GM23248 (cell line): ENCODE measurements around the gene ASZ1. TPM values are rescaled to one million over a fixed set of nuclear protein-coding genes. Genes with fewer than 3 reads are reported as not detected.
"Not testable (repeated sequence)": the region's sequence is repeated elsewhere in the genome, so short reads cannot be mapped to it uniquely, and the experiment has no call there.

Experiments used
- DNase-seq: peaks from one replicate; pipeline ENCODE4 v3.0.0-alpha.2; 2015
- H2AFZ ChIP-seq: fragments of 200-600 bp; sonication (generic); 2 replicates; pipeline ENCODE4 v1.6.1; 2016; ENCODE audit warnings: antibody characterized with exemption
- H3F3A ChIP-seq: fragments of 200-600 bp; sonication (generic); 2 replicates; pipeline ENCODE4 v1.6.1; 2016; ENCODE audit warnings: mild to moderate bottlenecking, antibody characterized with exemption, mixed run types; ENCODE audit not compliant: insufficient read depth
- H3K27ac ChIP-seq: fragments of 200-600 bp; sonication (generic); 2 replicates; pipeline ENCODE4 v1.5.1; 2016; ENCODE audit warnings: mild to moderate bottlenecking
- H3K27me3 ChIP-seq: fragments of 200-600 bp; sonication (generic); replicated peaks from 2 replicates; pipeline ENCODE4 v1.6.1; 2016; ENCODE audit warnings: mild to moderate bottlenecking; ENCODE audit not compliant: insufficient read depth
- H3K36me3 ChIP-seq: fragments of 200-600 bp; sonication (generic); 2 replicates; pipeline ENCODE4 v1.6.1; 2016; ENCODE audit warnings: low read depth, mild to moderate bottlenecking
- H3K4me1 ChIP-seq: fragments of 200-600 bp; sonication (generic); 2 replicates; pipeline ENCODE4 v1.6.1; 2016; ENCODE audit warnings: mild to moderate bottlenecking; ENCODE audit not compliant: insufficient read depth
- H3K4me2 ChIP-seq: fragments of 200-600 bp; sonication (generic); one replicate; pipeline ENCODE4 v1.6.1; 2016; ENCODE audit warnings: mild to moderate bottlenecking; ENCODE audit not compliant: unreplicated experiment
- H3K4me3 ChIP-seq: fragments of 200-600 bp; sonication (generic); 2 replicates; pipeline ENCODE4 v1.5.1; 2016; ENCODE audit warnings: mild to moderate bottlenecking
- H3K79me2 ChIP-seq: fragments of 200-600 bp; sonication (generic); 2 replicates; pipeline ENCODE4 v1.6.1; 2016; ENCODE audit warnings: mild to moderate bottlenecking; ENCODE audit not compliant: insufficient read depth
- H3K9ac ChIP-seq: fragments of 200-600 bp; sonication (generic); 2 replicates; pipeline ENCODE4 v1.6.1; 2016; ENCODE audit warnings: mild to moderate bottlenecking
- H3K9me2 ChIP-seq: fragments of 200-600 bp; sonication (generic); 2 replicates; pipeline ENCODE4 v1.6.1; 2016; ENCODE audit warnings: mixed run types, mild to moderate bottlenecking, moderate library complexity; ENCODE audit not compliant: insufficient read depth
- H3K9me3 ChIP-seq: fragments of 200-600 bp; sonication (generic); one replicate; pipeline ENCODE4 v1.6.1; 2017; ENCODE audit warnings: low read depth
- H4K20me1 ChIP-seq: fragments of 200-600 bp; sonication (generic); 2 replicates; pipeline ENCODE4 v1.6.0; 2016; ENCODE audit not compliant: insufficient read depth
- EZH2 ChIP-seq: fragments of 200-600 bp; sonication (generic); IDR thresholded peaks from 2 replicates; pipeline ENCODE4 v1.6.1; 2018; ENCODE audit warnings: antibody characterized with exemption, mild to moderate bottlenecking; ENCODE audit not compliant: insufficient read depth, poor library complexity, severe bottlenecking
- EZH2phosphoT487 ChIP-seq: fragments of 200-600 bp; sonication (generic); IDR thresholded peaks from 2 replicates; pipeline ENCODE4 v1.6.1; 2018; ENCODE audit warnings: antibody characterized with exemption, moderate library complexity, mild to moderate bottlenecking, low read depth; ENCODE audit not compliant: insufficient read depth
- WGBS, 2 experiments: methylation state at CpG; one replicate each; pipeline ENCODE4 v1.1.6; 2015 to 2017; ENCODE audit warnings: low lambda C conversion rate in 2 of 2, low coverage in 1 of 2; ENCODE audit errors: missing lambda C conversion rate in 2 of 2; 5-methylcytosine and 5-hydroxymethylcytosine counted together
- in situ Hi-C: fragments of 300-500 bp; cut with MboI; formaldehyde crosslinking; loops from 2 replicates; pipeline ENCODE4 v1.15.0; 2020
- polyA plus RNA-seq: library from polyadenylated mRNA; unstranded; fragments of >200 nt; fragmentation: Nextera tagmentation; extraction: Ambion mirVana; gene quantifications from 2 replicates; pipeline ENCODE4 v1.2.1, GENCODE V29; 2016
- total RNA-seq: library from RNA; depleted of rRNA; stranded (reverse); fragments of >200 nt; shearing (Covaris generic); gene quantifications from 2 replicates; pipeline ENCODE4 v1.2.3, GENCODE V29; 2014

Gene ASZ1
- total and polyA plus RNA-seq, 2 experiments from 2014 or later, result not detected

DNA sequence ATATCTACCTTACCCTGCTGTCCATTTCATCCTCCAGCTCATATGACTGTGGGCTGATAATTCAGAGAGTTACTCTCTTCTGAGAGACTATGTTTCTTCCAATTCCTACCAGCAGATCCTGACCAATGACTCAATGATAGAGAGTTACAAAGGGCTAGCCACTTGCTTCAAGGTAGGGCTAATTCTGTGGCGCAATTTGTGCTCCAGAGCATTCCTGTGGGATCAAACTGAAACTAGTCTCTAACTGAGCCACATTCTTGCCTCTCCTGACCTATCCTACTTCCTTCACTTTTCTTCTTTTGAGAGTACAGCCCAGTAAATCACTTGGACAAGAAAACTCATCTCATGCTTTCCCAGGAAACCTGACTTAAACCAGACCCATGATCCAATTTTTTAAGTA is 17.9 kb upstream of the ASZ1 start:
- Histone ChIP-seq H3K36me3 (no peaks in the 10 kb centered on the region), H3K9me2 (no peaks in the 10 kb centered on the region), H3K27me3 (peaks cover 8% of the 10 kb centered on the region), H3K9me3 (no peaks in the 10 kb centered on the region), H3F3A (no peaks in the 10 kb centered on the region), H3K4me1 (no peaks in the 10 kb centered on the region), H3K9ac (no peak overlapping the region), H4K20me1 (no peaks in the 10 kb centered on the region), H3K79me2 (no peaks in the 10 kb centered on the region), H3K4me2 (no peak overlapping the region), H2AFZ (no peak overlapping the region), H3K4me3 (no peak overlapping the region), H3K27ac (no peak overlapping the region)
- TF ChIP-seq EZH2phosphoT487 (no peak), EZH2 (no peak)
- DNase-seq, result no peak
- 25 to 36% methylated on average over 1 of the region's 1 CpG for WGBS, 2 experiments
- in situ Hi-C loops, result no loop called here

DNA sequence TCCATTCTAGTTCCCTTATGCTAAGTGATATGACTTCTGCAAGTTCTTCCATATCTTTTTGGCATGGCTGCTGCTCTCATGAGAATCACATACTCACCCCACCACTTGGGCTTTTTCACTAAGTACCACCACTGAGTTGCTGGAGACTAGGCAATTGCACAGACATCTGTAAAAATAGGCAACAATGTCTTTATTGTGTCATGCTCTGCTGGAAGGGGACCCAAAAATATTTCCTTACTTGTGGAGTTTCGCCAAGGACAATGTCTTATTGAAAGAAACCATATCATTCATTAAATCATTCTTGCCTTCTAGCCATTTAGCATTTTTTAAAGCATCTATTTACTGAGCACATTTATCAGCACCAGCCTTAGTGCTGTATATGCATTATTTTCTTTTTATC is 17.4 kb upstream of the ASZ1 start:
- DNase-seq, result no peak
- Histone ChIP-seq H3K9me2 (no peaks in the 10 kb centered on the region), H3K36me3 (no peaks in the 10 kb centered on the region), H3K9me3 (no peaks in the 10 kb centered on the region), H4K20me1 (no peaks in the 10 kb centered on the region), H3F3A (no peaks in the 10 kb centered on the region), H3K27ac (no peak overlapping the region), H3K4me1 (no peaks in the 10 kb centered on the region), H2AFZ (no peak overlapping the region), H3K4me3 (no peak overlapping the region), H3K27me3 (peaks cover 8% of the 10 kb centered on the region), H3K79me2 (no peaks in the 10 kb centered on the region), H3K9ac (no peak overlapping the region), H3K4me2 (no peak overlapping the region)
- in situ Hi-C loops, result no loop called here
- TF ChIP-seq EZH2phosphoT487 (no peak), EZH2 (no peak)
- 3 to 9% methylated on average over 1 of the region's 1 CpG for WGBS, 2 experiments

DNA sequence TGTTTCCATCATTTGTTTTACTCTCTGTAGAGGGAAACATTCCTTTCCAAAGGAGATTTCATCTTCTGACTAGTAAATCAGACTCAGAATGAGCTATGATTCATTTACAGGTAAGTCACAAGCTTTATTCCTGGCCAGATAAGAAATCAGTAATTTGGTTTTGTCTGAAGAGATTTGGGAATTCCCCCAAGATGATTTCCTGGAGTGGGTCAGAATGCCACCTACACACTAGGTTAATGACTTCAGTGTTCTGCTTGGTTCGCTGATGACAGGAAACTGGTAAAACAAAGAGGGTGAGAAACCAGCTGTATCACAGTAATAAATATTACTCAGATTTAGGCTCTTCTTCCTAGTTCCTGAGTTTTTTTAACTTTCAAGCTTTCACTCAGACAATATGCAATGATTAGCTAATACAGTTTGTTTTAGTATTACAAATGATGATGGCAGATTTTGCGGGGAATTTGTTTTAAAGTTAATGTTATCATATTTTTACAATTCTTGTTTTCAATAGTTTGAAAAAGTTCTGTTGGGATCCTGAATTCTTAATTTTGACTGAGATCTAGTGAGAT is 8.3 kb upstream of the ASZ1 start:
- H2AFZ ChIP-seq, result no peak overlapping the region
- 36% methylated on average over 2 of the region's 2 CpGs for WGBS, 2 experiments
- no peak for DNase-seq

DNA sequence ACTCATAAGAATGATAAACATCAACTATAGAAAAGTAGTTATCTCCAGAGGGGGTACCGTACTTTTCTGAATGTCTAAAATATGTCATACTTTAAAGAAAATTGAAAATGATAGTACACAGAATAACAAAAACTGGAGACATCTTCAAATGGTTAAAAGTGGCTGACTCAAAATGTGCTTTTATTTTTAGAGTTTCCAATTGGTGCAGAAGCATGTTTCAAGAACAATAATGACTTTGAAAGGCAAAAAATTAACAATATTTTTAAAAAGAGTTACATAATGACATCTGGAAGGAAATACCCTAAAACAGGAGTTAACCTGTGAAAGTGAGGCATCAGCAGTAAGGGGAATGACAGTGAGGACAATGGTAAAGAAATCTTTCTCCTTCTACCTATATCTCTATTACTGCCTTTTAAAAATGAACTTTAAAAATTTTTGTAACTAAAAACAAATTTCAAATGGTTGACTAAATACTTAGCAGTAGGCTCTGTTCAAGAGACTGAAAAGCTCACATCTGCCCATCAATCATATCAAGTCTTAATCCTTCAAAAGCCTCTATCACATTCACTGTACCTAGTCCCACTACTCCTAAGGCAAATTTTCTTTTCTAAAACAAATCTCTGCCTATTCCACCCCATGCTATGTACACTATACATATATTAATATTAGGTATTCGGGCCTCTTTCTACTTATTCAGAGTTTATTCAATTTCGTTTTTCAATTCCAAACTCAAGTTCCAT is 3.0 kb downstream of the ASZ1 start:
- in situ Hi-C loops, result no loop called here
- H3K9ac ChIP-seq, result no peak overlapping the region
- WGBS, 2 experiments, result 5 to 12% methylated on average over 3 of the region's 3 CpGs
- H3K4me3 ChIP-seq, result no peak overlapping the region
- H3K36me3 ChIP-seq, result no peaks in the 10 kb centered on the region
- no peak overlapping the region for H3K27ac ChIP-seq
- no peak overlapping the region for H3K4me2 ChIP-seq
- no peaks in the 10 kb centered on the region for H3K79me2 ChIP-seq
- H3K9me2 ChIP-seq, result no peaks in the 10 kb centered on the region
- no peaks in the 10 kb centered on the region for H3K9me3 ChIP-seq
- no peak overlapping the region for H2AFZ ChIP-seq
- no peaks in the 10 kb centered on the region for H4K20me1 ChIP-seq
- H3F3A ChIP-seq, result no peaks in the 10 kb centered on the region
- no peak for DNase-seq
- peaks cover 48% of the 10 kb centered on the region for H3K27me3 ChIP-seq
- H3K4me1 ChIP-seq, result no peaks in the 10 kb centered on the region
- TF ChIP-seq EZH2phosphoT487 (no peak), EZH2 (no peak)

More for the DNA sequence above, 8.3 kb upstream of the ASZ1 start:
- peaks cover 44% of the 10 kb centered on the region; the same call in 1 of the 2 replicates for H3K27me3 ChIP-seq
- H4K20me1 ChIP-seq, result no peaks in the 10 kb centered on the region
- in situ Hi-C loops, result no loop called here
- no peaks in the 10 kb centered on the region for H3F3A ChIP-seq
- no peak overlapping the region for H3K9ac ChIP-seq
- no peaks in the 10 kb centered on the region for H3K9me2 ChIP-seq
- H3K36me3 ChIP-seq, result no peaks in the 10 kb centered on the region
- no peak overlapping the region for H3K27ac ChIP-seq
- H3K79me2 ChIP-seq, result no peaks in the 10 kb centered on the region
- no peak overlapping the region for H3K4me3 ChIP-seq
- no peak overlapping the region for H3K4me2 ChIP-seq
- H3K9me3 ChIP-seq, result peaks cover 5% of the 10 kb centered on the region
- H3K4me1 ChIP-seq, result no peaks in the 10 kb centered on the region
- no peak for TF ChIP-seq EZH2phosphoT487
- no peak for TF ChIP-seq EZH2

DNA sequence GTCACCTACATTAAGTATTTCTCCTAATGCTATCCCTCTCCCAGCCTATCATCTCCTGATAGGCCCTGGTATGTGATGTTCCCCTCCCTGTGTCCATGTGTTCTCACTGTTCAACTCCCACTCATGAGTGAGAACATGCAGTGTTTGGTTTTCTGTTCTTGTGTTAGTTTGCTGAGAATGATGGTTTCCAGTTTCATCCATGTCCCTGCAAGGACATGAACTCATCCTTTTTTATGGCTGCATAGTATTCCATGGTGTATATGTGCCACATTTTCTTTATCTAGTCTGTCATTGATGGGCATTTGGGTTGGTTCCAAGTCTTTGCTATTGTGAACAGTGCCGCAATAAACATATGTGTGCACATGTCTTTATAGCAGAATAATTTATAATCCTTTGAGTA is 12.7 kb downstream of the ASZ1 start:
- H3K4me1 ChIP-seq, H3K9ac ChIP-seq, H3K4me2 ChIP-seq, H3K9me3 ChIP-seq, H3K27ac ChIP-seq, in situ Hi-C loops, H3K9me2 ChIP-seq, H3K4me3 ChIP-seq, H4K20me1 ChIP-seq, DNase-seq, H3K79me2 ChIP-seq, H3K36me3 ChIP-seq, H2AFZ ChIP-seq, H3F3A ChIP-seq: not testable (repeated sequence)
- 39 to 60% methylated on average over 1 of the region's 1 CpG for WGBS, 2 experiments
- H3K27me3 ChIP-seq, result peaks cover 32% of the 10 kb centered on the region
